GM12878 (cell line): ENCODE measurements around the gene RGS14. TPM values are rescaled to one million over a fixed set of nuclear protein-coding genes. Genes with fewer than 3 reads are reported as not detected.

Experiments
- CUX1 ChIP-seq: IDR thresholded peaks from 2 replicates; pipeline ENCODE4 v1.6.1; 2012; ENCODE audit warnings: improper control_type of control experiment, low read depth, low read length; ENCODE audit not compliant: insufficient replicate concordance
- IRF4 ChIP-seq: IDR thresholded peaks from 2 replicates; pipeline ENCODE4 v1.6.1; 2011; ENCODE audit warnings: low read depth, low read length
- JUND ChIP-seq: IDR thresholded peaks from 2 replicates; pipeline ENCODE4 v1.6.1; 2012; ENCODE audit warnings: low read depth, mild to moderate bottlenecking, low read length, improper control_type of control experiment, moderate library complexity
- MLLT1 ChIP-seq: fragments of 450-650 bp; IDR thresholded peaks from 2 replicates; pipeline ENCODE4 v1.6.1; 2016; ENCODE audit warnings: mild to moderate bottlenecking
- MTA3 ChIP-seq: IDR thresholded peaks from 2 replicates; pipeline ENCODE4 v1.6.1; 2012; ENCODE audit warnings: low read length, inconsistent platforms, borderline replicate concordance
- NR2F1 ChIP-seq: fragments of 450-650 bp; conservative IDR thresholded peaks from 2 replicates; pipeline ENCODE4 v1.6.1; 2017; ENCODE audit warnings: mild to moderate bottlenecking
- SMAD1 ChIP-seq: fragments of 450-650 bp; IDR thresholded peaks from 2 replicates; pipeline ENCODE4 v1.6.1; 2018; ENCODE audit warnings: mild to moderate bottlenecking, low read depth; ENCODE audit not compliant: partially characterized antibody
- SMC3 ChIP-seq: IDR thresholded peaks from 2 replicates; pipeline ENCODE4 v1.6.1; 2011; ENCODE audit warnings: low read length, improper control_type of control experiment, borderline replicate concordance
- SP1 ChIP-seq: IDR thresholded peaks from one replicate; pipeline ENCODE4 v1.6.1; 2011; ENCODE audit warnings: low read depth, low read length
- TCF3 ChIP-seq: IDR thresholded peaks from 2 replicates; pipeline ENCODE4 v1.6.1; 2012; ENCODE audit warnings: low read depth, mild to moderate bottlenecking, low read length, borderline replicate concordance; ENCODE audit not compliant: insufficient read depth
- TCF7 ChIP-seq: IDR thresholded peaks from 2 replicates; pipeline ENCODE4 v1.6.1; 2014; ENCODE audit warnings: antibody characterized with exemption, borderline replicate concordance
- ZBED1 ChIP-seq: IDR thresholded peaks from 2 replicates; pipeline ENCODE4 v1.6.1; 2016; ENCODE audit warnings: borderline replicate concordance
- polyA plus RNA-seq, 11 experiments: library from polyadenylated mRNA; depleted of rRNA in 4 of 11; unstranded in 6 of 11; stranded (reverse) in 5 of 11; fragments of >200 nt; fragmentation: Nextera tagmentation in 4 of 11; fragmentation: Illumina TruSeq in 1 of 11; extraction: Ambion mirVana in 4 of 11; extraction: Trizol in 1 of 11; gene quantifications; 1 replicate in 1 of 11; 2 replicates in 10 of 11; pipeline versions ENCODE4 v1.2.1 to v1.2.3, GENCODE V29; 2011 to 2016; ENCODE audit warnings: inconsistent platforms in 2 of 11, missing spikeins in 2 of 11, low read depth in 1 of 11
- total RNA-seq, 4 experiments: library from RNA; depleted of rRNA in 3 of 4; stranded (reverse); fragments of >200 nt in 3 of 4; fragmentation: Illumina TruSeq in 1 of 4; extraction: Trizol in 1 of 4; gene quantifications; 2 replicates each; pipeline versions ENCODE4 v1.2.1 to v1.2.3, GENCODE V29; 2013 to 2021
- TF ChIP-seq, protein P1 (sequence below): fragments of 450-650 bp; IDR thresholded peaks from 2 replicates; pipeline ENCODE4 v1.6.1; 2017; ENCODE audit warnings: mild to moderate bottlenecking
- TF ChIP-seq, protein P2 (sequence below): fragments of 150-350 bp; IDR thresholded peaks from 2 replicates; pipeline ENCODE4 v1.6.1; 2016; ENCODE audit warnings: low read depth, low read length

Gene RGS14
- total and polyA plus RNA-seq, 10 of the 15 experiments (the other 5 are each of a cell fraction or from before 2014, with no cell fraction given), result 0.19 to 88.7 (median 54.8) TPM

DNA sequence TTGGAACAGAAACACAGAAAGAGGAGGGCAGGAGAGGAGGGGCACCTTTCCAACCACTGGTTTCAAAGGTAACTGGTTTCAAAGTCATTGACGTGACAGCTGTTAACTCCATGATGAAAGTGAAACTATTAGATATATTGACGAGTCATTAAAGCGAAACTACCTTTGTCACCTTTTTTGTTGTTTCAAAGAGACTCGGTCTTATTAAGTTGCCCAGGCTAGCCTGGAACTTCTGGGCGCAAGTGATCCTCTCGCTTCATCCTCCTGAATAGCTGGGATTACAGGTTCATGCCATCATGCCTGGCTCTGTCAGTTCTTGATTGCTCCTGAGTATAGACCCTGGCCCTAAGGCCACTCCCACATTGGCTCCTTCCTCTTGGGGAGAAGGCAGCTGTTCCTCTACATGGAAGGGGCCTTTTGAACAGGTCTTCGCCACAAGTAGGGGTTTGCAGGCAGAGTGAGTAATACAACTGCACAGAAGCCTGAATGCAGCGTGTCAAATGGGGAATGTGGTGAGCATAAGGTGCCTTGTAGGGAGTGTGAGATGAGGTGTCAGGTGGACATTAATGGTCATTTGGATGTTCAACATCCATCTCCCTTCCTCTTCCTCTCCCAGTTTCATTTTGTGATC is 55.0 kb downstream of the RGS14 start (continued):
- TF ChIP-seq SMC3 (no peak), SMAD1 (no peak), TCF3 (no peak), NR2F1 (0 out of 2 replicates have a peak, but pooled peaks have one; percentile 19), MLLT1 (no peak; the same call in 1 of the 2 replicates), MTA3 (0 out of 2 replicates have a peak, but pooled peaks have one; percentile 31), TCF7 (no peak), ZBED1 (no peak), CUX1 (no peak), SP1 (peak; percentile 36), IRF4 (peak; percentile 9; the same call in 1 of the 2 replicates), JUND (no peak)
- TF ChIP-seq, protein P1, sequence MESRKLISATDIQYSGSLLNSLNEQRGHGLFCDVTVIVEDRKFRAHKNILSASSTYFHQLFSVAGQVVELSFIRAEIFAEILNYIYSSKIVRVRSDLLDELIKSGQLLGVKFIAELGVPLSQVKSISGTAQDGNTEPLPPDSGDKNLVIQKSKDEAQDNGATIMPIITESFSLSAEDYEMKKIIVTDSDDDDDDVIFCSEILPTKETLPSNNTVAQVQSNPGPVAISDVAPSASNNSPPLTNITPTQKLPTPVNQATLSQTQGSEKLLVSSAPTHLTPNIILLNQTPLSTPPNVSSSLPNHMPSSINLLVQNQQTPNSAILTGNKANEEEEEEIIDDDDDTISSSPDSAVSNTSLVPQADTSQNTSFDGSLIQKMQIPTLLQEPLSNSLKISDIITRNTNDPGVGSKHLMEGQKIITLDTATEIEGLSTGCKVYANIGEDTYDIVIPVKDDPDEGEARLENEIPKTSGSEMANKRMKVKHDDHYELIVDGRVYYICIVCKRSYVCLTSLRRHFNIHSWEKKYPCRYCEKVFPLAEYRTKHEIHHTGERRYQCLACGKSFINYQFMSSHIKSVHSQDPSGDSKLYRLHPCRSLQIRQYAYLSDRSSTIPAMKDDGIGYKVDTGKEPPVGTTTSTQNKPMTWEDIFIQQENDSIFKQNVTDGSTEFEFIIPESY, result no peak
- TF ChIP-seq, protein P2, sequence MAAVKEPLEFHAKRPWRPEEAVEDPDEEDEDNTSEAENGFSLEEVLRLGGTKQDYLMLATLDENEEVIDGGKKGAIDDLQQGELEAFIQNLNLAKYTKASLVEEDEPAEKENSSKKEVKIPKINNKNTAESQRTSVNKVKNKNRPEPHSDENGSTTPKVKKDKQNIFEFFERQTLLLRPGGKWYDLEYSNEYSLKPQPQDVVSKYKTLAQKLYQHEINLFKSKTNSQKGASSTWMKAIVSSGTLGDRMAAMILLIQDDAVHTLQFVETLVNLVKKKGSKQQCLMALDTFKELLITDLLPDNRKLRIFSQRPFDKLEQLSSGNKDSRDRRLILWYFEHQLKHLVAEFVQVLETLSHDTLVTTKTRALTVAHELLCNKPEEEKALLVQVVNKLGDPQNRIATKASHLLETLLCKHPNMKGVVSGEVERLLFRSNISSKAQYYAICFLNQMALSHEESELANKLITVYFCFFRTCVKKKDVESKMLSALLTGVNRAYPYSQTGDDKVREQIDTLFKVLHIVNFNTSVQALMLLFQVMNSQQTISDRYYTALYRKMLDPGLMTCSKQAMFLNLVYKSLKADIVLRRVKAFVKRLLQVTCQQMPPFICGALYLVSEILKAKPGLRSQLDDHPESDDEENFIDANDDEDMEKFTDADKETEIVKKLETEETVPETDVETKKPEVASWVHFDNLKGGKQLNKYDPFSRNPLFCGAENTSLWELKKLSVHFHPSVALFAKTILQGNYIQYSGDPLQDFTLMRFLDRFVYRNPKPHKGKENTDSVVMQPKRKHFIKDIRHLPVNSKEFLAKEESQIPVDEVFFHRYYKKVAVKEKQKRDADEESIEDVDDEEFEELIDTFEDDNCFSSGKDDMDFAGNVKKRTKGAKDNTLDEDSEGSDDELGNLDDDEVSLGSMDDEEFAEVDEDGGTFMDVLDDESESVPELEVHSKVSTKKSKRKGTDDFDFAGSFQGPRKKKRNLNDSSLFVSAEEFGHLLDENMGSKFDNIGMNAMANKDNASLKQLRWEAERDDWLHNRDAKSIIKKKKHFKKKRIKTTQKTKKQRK, result no peak
